Trophoblast cell (in vitro differentiated cells and primary cell): ENCODE data around the gene CKS1B.

Experiments used
- DNase-seq, 2 donors: peaks; one replicate each; pipeline ENCODE4 v3.0.0-alpha.2; 2016
- H2AFZ ChIP-seq: 2 replicates; pipeline ENCODE4 v1.6.1; 2013; ENCODE audit warnings: low read length, moderate library complexity, mild to moderate bottlenecking; ENCODE audit not compliant: insufficient read depth, poor library complexity
- H2AK5ac ChIP-seq: 2 replicates; pipeline ENCODE4 v1.6.1; 2013; ENCODE audit warnings: mild to moderate bottlenecking, low read length
- H2BK120ac ChIP-seq: 2 replicates; pipeline ENCODE4 v1.6.1; 2013; ENCODE audit warnings: low read length, mild to moderate bottlenecking, moderate library complexity; ENCODE audit not compliant: insufficient read depth, poor library complexity
- H2BK12ac ChIP-seq: 2 replicates; pipeline ENCODE4 v1.6.1; 2013; ENCODE audit warnings: mild to moderate bottlenecking, low read length, moderate library complexity
- H2BK5ac ChIP-seq: 2 replicates; pipeline ENCODE4 v1.6.1; 2013; ENCODE audit warnings: low read length, low read depth, moderate library complexity, mild to moderate bottlenecking; ENCODE audit not compliant: poor library complexity
- H3K14ac ChIP-seq: 2 replicates; pipeline ENCODE4 v1.6.1; 2013; ENCODE audit warnings: mild to moderate bottlenecking, low read length
- H3K18ac ChIP-seq: 2 replicates; pipeline ENCODE4 v1.6.1; 2013; ENCODE audit warnings: mild to moderate bottlenecking, low read length
- H3K23ac ChIP-seq: 2 replicates; pipeline ENCODE4 v1.6.1; 2013; ENCODE audit warnings: low read length
- H3K27ac ChIP-seq: 2 replicates; pipeline ENCODE4 v1.5.1; 2013; ENCODE audit warnings: low read depth, mild to moderate bottlenecking, inconsistent platforms, low read length, moderate library complexity
- H3K27me3 ChIP-seq: 2 replicates; pipeline ENCODE4 v1.6.1; 2013; ENCODE audit warnings: inconsistent platforms, mild to moderate bottlenecking, low read length, moderate library complexity; ENCODE audit not compliant: insufficient read depth
- H3K36me3 ChIP-seq, 2 experiments: 1 replicate in 1 of 2; 2 replicates in 1 of 2; pipeline ENCODE4 v1.6.1; 2013; ENCODE audit warnings: low read length in 2 of 2, mild to moderate bottlenecking in 2 of 2, moderate library complexity in 1 of 2; ENCODE audit not compliant: insufficient read depth in 2 of 2, control insufficient read depth in 1 of 2
- H3K4ac ChIP-seq: 2 replicates; pipeline ENCODE4 v1.6.1; 2013; ENCODE audit warnings: low read depth, mild to moderate bottlenecking, low read length, moderate library complexity
- H3K4me1 ChIP-seq, 2 experiments: 1 replicate in 1 of 2; 2 replicates in 1 of 2; pipeline ENCODE4 v1.6.1; 2013; ENCODE audit warnings: low read length in 2 of 2, mild to moderate bottlenecking in 2 of 2, moderate library complexity in 1 of 2; ENCODE audit not compliant: insufficient read depth in 2 of 2, control insufficient read depth in 1 of 2
- H3K4me2 ChIP-seq: 2 replicates; pipeline ENCODE4 v1.6.1; 2013; ENCODE audit warnings: inconsistent platforms, mild to moderate bottlenecking, low read length, moderate library complexity
- H3K4me3 ChIP-seq: 2 replicates; pipeline ENCODE4 v1.5.1; 2013; ENCODE audit warnings: mild to moderate bottlenecking, low read depth, low read length, inconsistent platforms
- H3K79me1 ChIP-seq: one replicate; pipeline ENCODE4 v1.6.1; 2013; ENCODE audit warnings: low read length
- H3K79me2 ChIP-seq: 2 replicates; pipeline ENCODE4 v1.6.1; 2013; ENCODE audit warnings: low read length, mild to moderate bottlenecking; ENCODE audit not compliant: control insufficient read depth, insufficient read depth, poor library complexity
- H3K9ac ChIP-seq: 2 replicates; pipeline ENCODE4 v1.6.1; 2013; ENCODE audit warnings: mild to moderate bottlenecking, low read length
- H3K9me3 ChIP-seq: 2 replicates; pipeline ENCODE4 v1.6.1; 2013; ENCODE audit warnings: low read depth, mild to moderate bottlenecking, control low read depth, inconsistent platforms, low read length; ENCODE audit not compliant: insufficient read depth
- H4K12ac ChIP-seq: 2 replicates; pipeline ENCODE4 v1.6.1; 2013; ENCODE audit warnings: low read depth, mild to moderate bottlenecking, low read length, moderate library complexity
- H4K8ac ChIP-seq: 2 replicates; pipeline ENCODE4 v1.6.1; 2013; ENCODE audit warnings: low read depth, mild to moderate bottlenecking, low read length, moderate library complexity
- H4K91ac ChIP-seq: one replicate; pipeline ENCODE4 v1.6.1; 2013; ENCODE audit warnings: low read depth, mild to moderate bottlenecking, low read length, moderate library complexity
- WGBS: extraction: QIAGEN DNeasy Blood & Tissue Kit; methylation state at CpG from one replicate; pipeline ENCODE4 v1.1.7; 2013; ENCODE audit warnings: missing lambda C conversion rate; ENCODE audit not compliant: insufficient read length, insufficient coverage; ENCODE audit errors: extremely low coverage; 5-methylcytosine and 5-hydroxymethylcytosine counted together

The CKS1B gene

DNA sequence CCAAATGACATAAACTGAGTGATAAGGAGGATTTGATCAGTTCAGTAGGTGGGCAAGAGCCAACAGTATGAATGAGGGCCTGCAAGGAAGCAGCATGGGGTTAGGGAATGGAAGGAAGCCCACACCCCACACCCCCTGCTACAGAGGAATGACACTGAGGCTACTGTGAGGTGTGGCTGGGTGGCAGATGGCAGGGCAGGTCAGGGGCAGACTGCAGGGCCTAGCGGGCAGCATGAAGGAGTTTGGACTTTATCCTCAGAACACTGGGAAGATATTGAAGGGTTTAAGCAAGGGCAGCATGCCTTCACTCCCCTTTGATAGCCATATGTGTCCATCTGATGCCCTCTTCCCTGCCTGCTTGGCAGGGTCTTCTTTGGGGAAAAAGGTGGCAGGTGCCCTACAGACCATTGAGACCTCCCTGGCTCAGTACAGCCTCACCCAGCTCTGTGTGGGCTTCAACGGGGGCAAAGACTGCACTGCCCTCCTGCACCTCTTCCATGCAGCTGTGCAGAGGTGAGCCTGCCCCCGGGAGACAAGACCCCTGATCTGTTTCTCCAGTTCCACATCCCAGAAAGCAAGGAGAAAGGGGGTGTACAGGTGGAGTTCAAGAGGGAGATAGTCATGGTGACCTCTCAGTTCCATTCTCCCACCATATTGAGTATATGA lies 14.8 kb downstream of the CKS1B start:
- WGBS: no CpG with 5 or more reads among the region's 3 CpGs
- DNase-seq: no peak
- H3K27ac ChIP-seq: no peak overlapping the region

DNA sequence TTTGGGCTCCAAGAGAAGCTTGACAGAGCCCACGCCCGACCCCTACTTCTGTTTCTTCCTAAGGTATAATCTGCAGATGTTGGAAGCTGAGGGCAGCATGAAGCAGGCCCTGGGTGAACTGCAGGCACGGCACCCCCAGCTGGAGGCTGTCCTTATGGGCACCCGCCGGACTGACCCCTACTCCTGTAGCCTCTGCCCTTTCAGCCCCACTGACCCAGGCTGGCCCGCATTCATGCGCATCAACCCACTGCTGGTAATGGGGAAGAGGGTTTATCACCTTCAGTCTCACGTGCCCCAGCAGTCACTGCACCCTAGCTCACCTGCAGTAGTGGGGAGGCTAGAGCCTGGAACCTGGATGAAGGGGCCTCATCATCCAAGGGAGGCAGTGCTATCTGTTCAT lies 15.8 kb downstream of the CKS1B start:
- no peak overlapping the region for H3K9ac ChIP-seq
- H3K23ac ChIP-seq: no peak overlapping the region
- H3K4ac ChIP-seq: no peak overlapping the region
- DNase-seq: no peak
- H3K4me2 ChIP-seq: no peak overlapping the region
- no peaks in the 10 kb centered on the region for H3K79me2 ChIP-seq
- no CpG with 5 or more reads among the region's 8 CpGs for WGBS
- H4K12ac ChIP-seq: no peak overlapping the region
- H2AFZ ChIP-seq: no peak overlapping the region
- H3K27ac ChIP-seq: no peak overlapping the region
- no peak overlapping the region for H3K4me3 ChIP-seq
- H2BK5ac ChIP-seq: no peak overlapping the region
- H3K9me3 ChIP-seq: peaks cover 2% of the 10 kb centered on the region
- no peak overlapping the region for H2BK12ac ChIP-seq
- H3K27me3 ChIP-seq: no peaks in the 10 kb centered on the region
- no peak overlapping the region for H4K8ac ChIP-seq
- H3K79me1 ChIP-seq: no peaks in the 10 kb centered on the region
- no peak overlapping the region for H3K18ac ChIP-seq
- H2BK120ac ChIP-seq: no peak overlapping the region
- H3K36me3 ChIP-seq: peaks cover 26 to 36% of the 10 kb centered on the region in 2 experiments
- H2AK5ac ChIP-seq: no peak overlapping the region
- no peaks in the 10 kb centered on the region for H3K4me1 ChIP-seq
- H3K14ac ChIP-seq: no peak overlapping the region
- H4K91ac ChIP-seq: no peak overlapping the region

More for the DNA sequence above, 14.8 kb downstream of the CKS1B start:
- H3K9ac ChIP-seq: no peak overlapping the region
- no peak overlapping the region for H2AFZ ChIP-seq
- no peak overlapping the region for H4K12ac ChIP-seq
- H3K9me3 ChIP-seq: peaks cover 2% of the 10 kb centered on the region
- H3K79me2 ChIP-seq: no peaks in the 10 kb centered on the region
- H2BK12ac ChIP-seq: no peak overlapping the region
- no peak overlapping the region for H3K4me2 ChIP-seq
- no peak overlapping the region for H3K4ac ChIP-seq
- H3K14ac ChIP-seq: no peak overlapping the region
- H4K91ac ChIP-seq: no peak overlapping the region
- no peak overlapping the region for H2BK5ac ChIP-seq
- H2BK120ac ChIP-seq: no peak overlapping the region
- H3K27me3 ChIP-seq: no peaks in the 10 kb centered on the region
- H3K4me3 ChIP-seq: no peak overlapping the region
- no peak overlapping the region for H2AK5ac ChIP-seq
- H3K36me3 ChIP-seq: peaks cover 26 to 36% of the 10 kb centered on the region in 2 experiments
- H3K23ac ChIP-seq: no peak overlapping the region
- no peaks in the 10 kb centered on the region for H3K79me1 ChIP-seq
- no peak overlapping the region for H3K18ac ChIP-seq
- H4K8ac ChIP-seq: no peak overlapping the region
- H3K4me1 ChIP-seq: no peaks in the 10 kb centered on the region

DNA sequence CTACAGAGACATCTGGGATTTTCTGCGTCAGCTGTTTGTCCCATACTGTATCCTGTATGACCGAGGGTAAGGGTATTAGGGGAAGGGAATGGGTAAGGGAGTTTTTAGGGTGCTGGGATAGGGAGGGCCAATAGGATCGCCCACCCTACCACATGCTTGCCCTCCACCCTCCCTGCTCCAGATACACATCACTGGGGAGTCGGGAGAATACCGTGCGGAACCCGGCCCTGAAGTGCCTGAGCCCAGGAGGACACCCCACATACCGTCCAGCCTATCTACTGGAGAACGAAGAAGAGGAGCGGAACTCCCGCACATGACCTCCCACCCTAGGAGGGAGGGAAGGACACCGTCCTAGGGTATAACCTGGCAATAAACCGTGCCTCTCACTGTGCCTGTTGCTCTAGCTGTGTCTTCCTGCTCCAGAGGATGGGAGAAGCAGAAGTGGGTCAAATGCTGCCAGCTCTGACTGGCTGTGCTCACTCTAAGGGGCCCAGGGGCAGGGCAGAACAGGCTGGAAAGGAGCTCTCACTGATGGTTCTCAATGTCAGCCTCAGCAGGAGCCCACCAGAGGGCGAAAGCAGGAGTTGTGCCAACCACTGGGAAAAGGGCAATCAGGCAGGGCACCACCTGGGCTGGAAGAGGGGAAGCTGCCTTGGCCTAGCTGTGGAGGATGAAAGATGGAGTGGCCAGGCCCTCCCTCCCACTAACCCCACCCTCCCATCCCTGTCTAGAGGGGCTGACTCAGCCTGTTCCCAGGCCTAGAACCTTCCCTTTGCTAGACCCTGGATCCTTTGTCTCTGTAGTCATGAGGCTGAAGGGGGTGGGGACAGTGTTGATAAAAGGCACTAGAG lies 18.5 kb downstream of the CKS1B start:
- H2BK120ac ChIP-seq: no peak overlapping the region

DNA sequence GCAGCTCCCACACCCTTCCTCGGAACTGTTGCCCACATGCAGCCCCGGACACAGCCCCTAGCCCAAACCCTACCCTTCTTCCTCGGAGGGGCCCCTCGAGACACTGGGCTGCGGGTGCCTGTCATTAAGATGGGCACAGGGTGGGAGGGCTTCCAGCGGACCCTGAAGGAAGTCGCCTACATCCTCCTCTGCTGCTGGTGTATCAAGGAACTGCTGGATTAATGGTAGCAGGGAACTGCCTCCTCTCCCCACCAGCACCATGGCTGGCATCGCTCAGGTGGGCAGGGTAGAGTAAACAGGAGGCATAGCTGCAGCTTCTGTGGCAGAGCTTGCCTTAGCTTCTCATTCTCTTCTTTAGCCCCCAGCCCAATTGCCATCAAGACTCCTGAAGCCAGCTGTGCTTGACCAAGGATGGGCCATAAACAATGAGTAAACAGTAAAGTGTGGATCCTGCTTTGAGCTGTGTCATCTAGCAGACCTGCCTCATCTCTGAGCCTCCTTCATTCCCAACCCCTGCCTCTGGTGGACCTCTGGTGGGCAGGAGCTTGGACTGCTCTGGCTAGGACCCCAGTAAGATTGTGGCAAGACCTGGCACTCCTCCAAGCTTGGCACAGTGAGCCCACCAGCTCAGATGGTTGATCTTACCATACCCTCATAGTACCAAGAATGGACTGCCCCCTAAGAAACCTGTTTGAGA lies 19.2 kb downstream of the CKS1B start, which contains the start of gene LENEP:
TSS of gene LENEP (plus strand) at position 15 of the 697 bp plus-strand sequence. CDS start at position 37, 22 bp downstream.
- Histone ChIP-seq H3K4me1 (peaks cover 0 to under 1% of the 10 kb centered on the region in 2 experiments), H3K4me3 (no peak within 1 kb of the TSS), H3K27me3 (no peaks in the 10 kb centered on the region), H3K79me1 (no peaks in the 10 kb centered on the region), H3K27ac (no peak within 1 kb of the TSS), H3K4me2 (no peak within 1 kb of the TSS), H3K9ac (no peak within 1 kb of the TSS), H3K9me3 (no peaks in the 10 kb centered on the region), H2AK5ac (peak within 1 kb of the TSS; percentile 23), H2BK120ac (no peak within 1 kb of the TSS), H3K4ac (no peak within 1 kb of the TSS), H3K18ac (no peak within 1 kb of the TSS), H4K91ac (peak within 1 kb of the TSS; percentile 9), H2AFZ (no peak within 1 kb of the TSS), H2BK12ac (peak within 1 kb of the TSS; percentile 16), H3K14ac (peak within 1 kb of the TSS; percentile 12), H4K8ac (no peak within 1 kb of the TSS), H3K36me3 (peaks cover 13 to 23% of the 10 kb centered on the region in 2 experiments), H3K23ac (no peak within 1 kb of the TSS), H2BK5ac (no peak within 1 kb of the TSS), H3K79me2 (no peaks in the 10 kb centered on the region), H4K12ac (no peak within 1 kb of the TSS)
- WGBS: no CpG with 5 or more reads among the region's 8 CpGs
- no peak for DNase-seq

More for the DNA sequence above, 18.5 kb downstream of the CKS1B start:
- Histone ChIP-seq H3K79me1 (no peaks in the 10 kb centered on the region), H2AK5ac (no peak overlapping the region), H3K4me1 (no peaks in the 10 kb centered on the region), H3K9me3 (no peaks in the 10 kb centered on the region), H3K36me3 (peaks cover 20 to 30% of the 10 kb centered on the region in 2 experiments), H3K4me3 (no peak overlapping the region), H3K79me2 (no peaks in the 10 kb centered on the region), H4K91ac (no peak overlapping the region), H3K4ac (no peak overlapping the region), H3K18ac (no peak overlapping the region), H2BK5ac (no peak overlapping the region), H4K8ac (no peak overlapping the region), H3K4me2 (no peak overlapping the region), H2BK12ac (no peak overlapping the region), H3K27ac (no peak overlapping the region), H3K23ac (no peak overlapping the region), H4K12ac (no peak overlapping the region), H3K9ac (no peak overlapping the region), H2AFZ (no peak overlapping the region), H3K27me3 (no peaks in the 10 kb centered on the region), H3K14ac (no peak overlapping the region)
- 100% methylated on average over 1 of the region's 14 CpGs for WGBS
- no peak for DNase-seq
